GM12872 (cell line): ENCODE measurements around the gene FHAD1.

Experiments used
- CTCF ChIP-seq: IDR thresholded peaks from 3 replicates; pipeline ENCODE4 v1.5.1; 2011; ENCODE audit warnings: low read depth, mild to moderate bottlenecking, low read length, moderate library complexity; ENCODE audit not compliant: insufficient read depth

FHAD1 gene

GRCh38 chr1:15406614-15407559, 159.9 kb downstream of the FHAD1 start:
- no peak for TF ChIP-seq CTCF

GRCh38 chr1:15407580-15407979, 160.6 kb downstream of the FHAD1 start:
- no peak for TF ChIP-seq CTCF

- no peak for TF ChIP-seq CTCF
Measured at GRCh38 chr1:15408890-15409387, 161.9 kb downstream of the FHAD1 start.

- no peak for TF ChIP-seq CTCF
Measured at GRCh38 chr1:15409388-15410222, 162.6 kb downstream of the FHAD1 start, which contains the start of gene EFHD2. Gene EFHD2 (plus strand): TSS chr1:15409888. CDS start chr1:15409972, 84 bp downstream.

- TF ChIP-seq CTCF = no peak
Measured at GRCh38 chr1:15410223-15410883, 163.3 kb downstream of the FHAD1 start.

- TF ChIP-seq CTCF = no peak
Measured at GRCh38 chr1:15410884-15411245, 163.8 kb downstream of the FHAD1 start.
